ENCODE results near the gene ACSM3.

- TF ChIP-seq POLR2A (IDR thresholded peaks at IDR 0.05) = no peak
- TF ChIP-seq CTCF (IDR thresholded peaks at IDR 0.05) = no peak
These were observed 18.8 kb upstream of the ACSM3 start for GRCh38 chr16:20744922-20745440.

Data from testis (tissue), 2 donors.